SK-N-SH (cell line): Measurements from ENCODE around the gene P2RX3. TPM values are rescaled to one million over a fixed set of nuclear protein-coding genes. Genes with fewer than 3 reads are reported as not detected.
A peak's percentile ranks its signal among the peaks of the same experiment; 100 is the strongest.
"Not testable (repeated sequence)": the region's sequence is repeated elsewhere in the genome, so short reads cannot be mapped to it uniquely, and the experiment has no call there.

Source experiments
- CTCF ChIA-PET: fragments of 300-600, 350-600 bp; formaldehyde crosslinking; extraction: SDS; loops from one replicate; lab custom pipeline; 2021; lab: Yijun Ruan, JAX
- POLR2A ChIA-PET: fragments of 350-600 bp; sonication (Branson Sonifier 250); formaldehyde crosslinking; extraction: SDS; loops from one replicate; lab custom pipeline; 2020; ENCODE audit warnings: antibody characterized with exemption, inconsistent platforms; lab: Yijun Ruan, JAX
- DNase-seq: peaks from one replicate; pipeline ENCODE4 v3.0.0; 2012
- H2AFZ ChIP-seq: fragments of 200-600 bp; sonication (generic); 2 replicates; pipeline ENCODE4 v1.8.1; 2016; ENCODE audit warnings: antibody characterized with exemption, mild to moderate bottlenecking, low read depth
- H3F3A ChIP-seq: fragments of 200-600 bp; sonication (generic); replicated peaks from 2 replicates; pipeline ENCODE3; 2016; ENCODE audit warnings: antibody characterized with exemption, mild to moderate bottlenecking; ENCODE audit not compliant: insufficient read depth
- H3K27ac ChIP-seq, 2 experiments: fragments of 200-500 bp in 1 of 2; fragments of 200-600 bp in 1 of 2; sonication (Bioruptor generic) in 1 of 2; sonication (generic), shearing (Covaris generic) in 1 of 2; 2 replicates each; pipeline versions ENCODE4 v1.5.1 to v1.6.1; 2014 to 2016; ENCODE audit warnings: low read depth in 2 of 2, inconsistent platforms in 1 of 2, low read length in 1 of 2, mild to moderate bottlenecking in 1 of 2, mixed read lengths in 1 of 2
- H3K27me3 ChIP-seq: fragments of 200-600 bp; sonication (generic), shearing (Covaris generic); 2 replicates; pipeline ENCODE4 v1.6.1; 2016; ENCODE audit warnings: mixed run types; ENCODE audit not compliant: insufficient read depth
- H3K36me3 ChIP-seq, 2 experiments: fragments of 200-500 bp in 1 of 2; fragments of 200-600 bp in 1 of 2; sonication (Bioruptor generic) in 1 of 2; sonication (generic) in 1 of 2; replicated peaks in 1 of 2; 2 replicates each; pipeline versions ENCODE3 to v1.5.1; 2014 to 2016; ENCODE audit warnings: low read length in 1 of 2, mild to moderate bottlenecking in 1 of 2; ENCODE audit not compliant: insufficient read depth in 2 of 2, control insufficient read depth in 1 of 2
- H3K4me1 ChIP-seq, 2 experiments: fragments of 200-500 bp in 1 of 2; fragments of 200-600 bp in 1 of 2; sonication (Bioruptor generic) in 1 of 2; sonication (generic), shearing (Covaris generic) in 1 of 2; 2 replicates each; pipeline versions ENCODE4 v1.5.1 to v1.6.1; 2014 to 2016; ENCODE audit warnings: low read depth in 1 of 2, low read length in 1 of 2, mixed run types in 1 of 2; ENCODE audit not compliant: insufficient read depth in 2 of 2, control insufficient read depth in 1 of 2
- H3K4me2 ChIP-seq: fragments of 200-600 bp; sonication (generic), shearing (Covaris generic); 2 replicates; pipeline ENCODE4 v1.6.1; 2017; ENCODE audit warnings: mixed run types
- H3K4me3 ChIP-seq, 2 experiments: fragments of 200-500 bp in 1 of 2; fragments of 200-600 bp in 1 of 2; sonication (Bioruptor generic) in 1 of 2; sonication (generic), shearing (Covaris generic) in 1 of 2; 2 replicates each; pipeline versions ENCODE4 v1.5.1 to v1.8.1; 2014 to 2016; ENCODE audit warnings: low read depth in 2 of 2, inconsistent platforms in 1 of 2, low read length in 1 of 2, mild to moderate bottlenecking in 1 of 2, mixed read lengths in 1 of 2, moderate library complexity in 1 of 2
- H3K79me2 ChIP-seq: fragments of 200-600 bp; sonication (generic); 2 replicates; pipeline ENCODE4 v1.8.1; 2017; ENCODE audit warnings: mild to moderate bottlenecking; ENCODE audit not compliant: insufficient read depth
- H3K9ac ChIP-seq: fragments of 200-600 bp; sonication (generic); 2 replicates; pipeline ENCODE4 v1.6.1; 2017; ENCODE audit warnings: mixed run types
- H3K9me2 ChIP-seq: fragments of 200-600 bp; sonication (generic); 2 replicates; pipeline ENCODE4 v1.6.1; 2017; ENCODE audit warnings: mixed run types
- H3K9me3 ChIP-seq: fragments of 200-600 bp; sonication (generic); 2 replicates; pipeline ENCODE4 v1.6.1; 2017; ENCODE audit warnings: mixed run types, mild to moderate bottlenecking, moderate library complexity
- H4K20me1 ChIP-seq: fragments of 200-600 bp; sonication (generic); 2 replicates; pipeline ENCODE4 v1.6.1; 2017; ENCODE audit warnings: mild to moderate bottlenecking, mixed run types; ENCODE audit not compliant: insufficient read depth
- ELF1 ChIP-seq: IDR thresholded peaks from 2 replicates; pipeline ENCODE4 v1.4.0; 2012
- EP300 ChIP-seq, 2 experiments: IDR thresholded peaks; 2 replicates each; pipeline versions ENCODE4 v1.4.0 to v1.6.1; 2012; ENCODE audit warnings: borderline replicate concordance in 1 of 2, low read depth in 1 of 2, low read length in 1 of 2
- FOSL2 ChIP-seq: IDR thresholded peaks from 2 replicates; pipeline ENCODE4 v1.4.0; 2012; ENCODE audit warnings: low read depth, mild to moderate bottlenecking, moderate library complexity, borderline replicate concordance
- FOXJ3 ChIP-seq: sonication (generic); formaldehyde crosslinking; IDR thresholded peaks from 2 replicates; pipeline ENCODE4 v1.5.1; 2020; ENCODE audit warnings: mild to moderate bottlenecking, missing genetic modification reagents
- FOXM1 ChIP-seq: IDR thresholded peaks from 2 replicates; pipeline ENCODE4 v1.4.0; 2012; ENCODE audit warnings: low read depth, mild to moderate bottlenecking
- GABPA ChIP-seq: IDR thresholded peaks from 2 replicates; pipeline ENCODE4 v1.4.0; 2012; ENCODE audit warnings: low read depth, mild to moderate bottlenecking
- NFIC ChIP-seq: IDR thresholded peaks from 2 replicates; pipeline ENCODE4 v1.4.0; 2012; ENCODE audit warnings: borderline replicate concordance
- WGBS: methylation state at CpG from one replicate; pipeline ENCODE4 v1.1.6; 2017; ENCODE audit warnings: low lambda C conversion rate; 5-methylcytosine and 5-hydroxymethylcytosine counted together
- polyA plus RNA-seq, 3 experiments: library from polyadenylated mRNA; depleted of rRNA; stranded (reverse); fragments of >200 nt; gene quantifications; 2 replicates each; pipeline ENCODE4 v1.2.3, GENCODE V29; 2012
- TF ChIP-seq, protein P1 (sequence below): fragments of 200-600 bp; sonication (generic); IDR thresholded peaks from 2 replicates; pipeline ENCODE4 v1.6.1; 2017; ENCODE audit warnings: antibody characterized with exemption, mild to moderate bottlenecking, moderate library complexity
- TF ChIP-seq, protein P2 (sequence below): fragments of 150-350 bp; IDR thresholded peaks from 2 replicates; pipeline ENCODE4 v1.6.1; 2017; ENCODE audit warnings: antibody characterized with exemption, low read length, low read depth, borderline replicate concordance
- TF ChIP-seq, protein P3 (sequence below): IDR thresholded peaks from 2 replicates; pipeline ENCODE4 v1.4.0; 2012; ENCODE audit warnings: low read depth, borderline replicate concordance

The P2RX3 gene
- polyA plus RNA-seq, 1 of the 3 experiments (the other 2 are of a cell fraction): not detected

DNA sequence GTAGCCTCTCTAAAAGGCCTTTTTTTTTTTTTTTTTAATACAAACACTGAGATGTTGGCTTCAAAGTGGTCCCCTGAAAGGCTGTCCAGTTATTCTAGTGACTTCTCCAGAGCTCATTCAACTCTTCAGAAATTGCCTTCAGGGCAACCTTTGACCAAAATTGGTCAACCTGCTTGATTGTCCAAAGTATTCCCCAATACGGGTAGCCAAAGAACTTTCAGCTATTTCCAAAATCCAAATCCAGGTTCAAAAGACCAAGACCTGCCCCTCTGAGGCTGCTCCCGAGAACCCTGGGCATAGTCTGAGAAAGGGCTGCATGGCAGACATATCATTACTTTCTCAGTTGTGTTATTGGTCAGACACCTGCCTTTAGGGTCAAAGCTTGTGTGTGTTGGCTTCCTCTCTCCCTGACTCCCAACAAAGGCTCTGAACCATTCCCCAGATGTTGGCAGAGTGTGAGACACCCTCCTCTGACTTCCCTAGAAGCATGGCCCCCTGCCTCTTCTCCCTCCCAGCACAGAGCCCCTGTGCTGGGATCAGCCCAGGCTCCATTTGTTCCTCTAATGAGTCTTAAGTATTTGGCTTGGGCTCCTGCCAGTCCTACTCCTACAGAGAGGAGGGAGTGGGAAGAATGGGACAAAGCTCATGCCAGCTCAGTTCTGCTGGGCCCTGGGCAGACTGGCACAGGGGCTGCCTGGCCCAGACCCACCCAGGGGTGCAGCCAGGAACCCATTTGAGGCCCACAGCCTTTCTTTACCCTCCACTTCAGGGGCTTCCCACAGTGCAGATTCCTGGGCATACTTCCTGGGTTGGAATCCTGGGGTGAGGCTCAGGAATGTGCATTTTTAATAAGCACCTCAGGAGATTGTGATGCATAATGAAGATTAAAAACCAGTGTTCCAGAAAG, 43.7 kb upstream of the P2RX3 start:
- H3K79me2 ChIP-seq: no peaks in the 10 kb centered on the region
- DNase-seq: no peak
- no peaks in the 10 kb centered on the region for H3K9me2 ChIP-seq
- H3K4me1 ChIP-seq: peaks cover 0 to 12% of the 10 kb centered on the region in 2 experiments; a peak in 2 of 4 replicates
- peaks cover 10 to 18% of the 10 kb centered on the region in 2 experiments for H3K36me3 ChIP-seq
- no peak overlapping the region; the same call in 1 of the 2 replicates for H3K4me2 ChIP-seq
- no peaks in the 10 kb centered on the region for H3K27me3 ChIP-seq
- no peak overlapping the region for H3K4me3 ChIP-seq
- POLR2A ChIA-PET: no interaction called here
- WGBS: 100% methylated on average over 1 of the region's 2 CpGs
- no peak for TF ChIP-seq FOXJ3 (CRISPR knock-in tag)
- no peak for TF ChIP-seq FOXM1
- no peak for TF ChIP-seq NFIC
- TF ChIP-seq ELF1: no peak
- no peak overlapping the region for H2AFZ ChIP-seq
- CTCF ChIA-PET: interaction anchor here (1.4 kb wide), 1 partner anchor 45 kb away, joined by 4 read pairs; no protein-coding TSS in a partner anchor
- H4K20me1 ChIP-seq: no peaks in the 10 kb centered on the region
- H3K9me3 ChIP-seq: no peaks in the 10 kb centered on the region
- H3K27ac ChIP-seq: peak overlapping the region in 1 of 2 experiments; percentile 34; a peak in 1 of 4 replicates
- H3F3A ChIP-seq: peaks cover 10% of the 10 kb centered on the region
- H3K9ac ChIP-seq: no peak overlapping the region

DNA sequence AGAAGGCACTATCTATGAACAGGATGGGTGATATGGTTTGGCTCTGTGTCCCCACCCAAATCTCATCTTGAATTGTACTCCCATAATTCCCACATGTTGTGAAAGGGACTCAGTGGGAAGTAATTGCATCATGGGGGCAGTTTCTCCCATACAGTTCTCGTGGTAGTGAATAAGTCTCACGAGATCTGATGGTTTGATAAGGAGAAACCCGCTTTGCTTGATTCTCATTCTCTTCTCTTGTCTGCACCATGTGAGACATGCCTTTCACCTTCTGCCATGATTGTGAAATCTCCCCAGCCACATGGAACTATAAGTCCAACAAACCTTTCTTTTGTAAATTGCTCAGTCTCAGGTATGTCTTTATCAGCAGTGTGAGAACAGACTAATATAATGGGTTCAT, 41.9 kb upstream of the P2RX3 start:
- H3K79me2 ChIP-seq, CTCF ChIA-PET, H2AFZ ChIP-seq, POLR2A ChIA-PET, H3F3A ChIP-seq, H3K4me2 ChIP-seq, H3K4me3 ChIP-seq, H3K27ac ChIP-seq, H4K20me1 ChIP-seq, H3K9ac ChIP-seq, H3K27me3 ChIP-seq, H3K9me3 ChIP-seq, DNase-seq, H3K9me2 ChIP-seq: not testable (repeated sequence)
- WGBS: 94% methylated on average over 3 of the region's 3 CpGs
- Histone ChIP-seq H3K36me3 (peaks cover 27 to 34% of the 10 kb centered on the region in 2 experiments), H3K4me1 (peaks cover 0 to 12% of the 10 kb centered on the region in 2 experiments; a peak in 2 of 4 replicates)

DNA sequence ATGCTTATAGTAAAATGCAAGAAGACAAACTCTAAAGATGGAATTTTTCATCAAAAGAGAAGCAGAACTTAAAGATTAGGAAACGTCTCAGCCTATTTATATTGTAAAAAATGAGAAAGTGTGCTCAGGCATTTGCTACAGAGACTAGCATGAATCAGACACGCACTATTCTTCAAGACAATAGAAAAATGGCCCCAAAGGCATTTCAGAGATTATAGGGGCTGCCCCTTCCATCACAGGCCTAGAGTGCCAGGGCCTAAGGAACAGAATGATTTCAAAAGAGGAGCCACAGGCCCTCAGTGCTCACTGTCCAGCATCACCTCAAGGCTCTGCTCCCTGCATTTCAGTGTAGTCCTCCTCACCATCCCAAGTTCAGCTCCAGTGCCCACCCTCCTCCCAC, 40.9 kb upstream of the P2RX3 start:
- Histone ChIP-seq H3K4me3 (no peak overlapping the region), H3K79me2 (no peaks in the 10 kb centered on the region), H3K4me2 (no peak overlapping the region), H4K20me1 (no peaks in the 10 kb centered on the region), H3K27me3 (no peaks in the 10 kb centered on the region), H3K9me2 (no peaks in the 10 kb centered on the region), H3K9me3 (no peaks in the 10 kb centered on the region), H3F3A (peaks cover 10% of the 10 kb centered on the region), H2AFZ (no peak overlapping the region), H3K9ac (no peak overlapping the region), H3K4me1 (peaks cover 0 to 12% of the 10 kb centered on the region in 2 experiments; a peak in 2 of 4 replicates), H3K27ac (no peak overlapping the region), H3K36me3 (peaks cover 38 to 42% of the 10 kb centered on the region in 2 experiments)
- TF ChIP-seq, protein P1, sequence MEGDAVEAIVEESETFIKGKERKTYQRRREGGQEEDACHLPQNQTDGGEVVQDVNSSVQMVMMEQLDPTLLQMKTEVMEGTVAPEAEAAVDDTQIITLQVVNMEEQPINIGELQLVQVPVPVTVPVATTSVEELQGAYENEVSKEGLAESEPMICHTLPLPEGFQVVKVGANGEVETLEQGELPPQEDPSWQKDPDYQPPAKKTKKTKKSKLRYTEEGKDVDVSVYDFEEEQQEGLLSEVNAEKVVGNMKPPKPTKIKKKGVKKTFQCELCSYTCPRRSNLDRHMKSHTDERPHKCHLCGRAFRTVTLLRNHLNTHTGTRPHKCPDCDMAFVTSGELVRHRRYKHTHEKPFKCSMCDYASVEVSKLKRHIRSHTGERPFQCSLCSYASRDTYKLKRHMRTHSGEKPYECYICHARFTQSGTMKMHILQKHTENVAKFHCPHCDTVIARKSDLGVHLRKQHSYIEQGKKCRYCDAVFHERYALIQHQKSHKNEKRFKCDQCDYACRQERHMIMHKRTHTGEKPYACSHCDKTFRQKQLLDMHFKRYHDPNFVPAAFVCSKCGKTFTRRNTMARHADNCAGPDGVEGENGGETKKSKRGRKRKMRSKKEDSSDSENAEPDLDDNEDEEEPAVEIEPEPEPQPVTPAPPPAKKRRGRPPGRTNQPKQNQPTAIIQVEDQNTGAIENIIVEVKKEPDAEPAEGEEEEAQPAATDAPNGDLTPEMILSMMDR: no peak
- no peak for TF ChIP-seq FOSL2
- TF ChIP-seq, protein P2, sequence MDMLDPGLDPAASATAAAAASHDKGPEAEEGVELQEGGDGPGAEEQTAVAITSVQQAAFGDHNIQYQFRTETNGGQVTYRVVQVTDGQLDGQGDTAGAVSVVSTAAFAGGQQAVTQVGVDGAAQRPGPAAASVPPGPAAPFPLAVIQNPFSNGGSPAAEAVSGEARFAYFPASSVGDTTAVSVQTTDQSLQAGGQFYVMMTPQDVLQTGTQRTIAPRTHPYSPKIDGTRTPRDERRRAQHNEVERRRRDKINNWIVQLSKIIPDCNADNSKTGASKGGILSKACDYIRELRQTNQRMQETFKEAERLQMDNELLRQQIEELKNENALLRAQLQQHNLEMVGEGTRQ: no peak
- TF ChIP-seq, protein P3, sequence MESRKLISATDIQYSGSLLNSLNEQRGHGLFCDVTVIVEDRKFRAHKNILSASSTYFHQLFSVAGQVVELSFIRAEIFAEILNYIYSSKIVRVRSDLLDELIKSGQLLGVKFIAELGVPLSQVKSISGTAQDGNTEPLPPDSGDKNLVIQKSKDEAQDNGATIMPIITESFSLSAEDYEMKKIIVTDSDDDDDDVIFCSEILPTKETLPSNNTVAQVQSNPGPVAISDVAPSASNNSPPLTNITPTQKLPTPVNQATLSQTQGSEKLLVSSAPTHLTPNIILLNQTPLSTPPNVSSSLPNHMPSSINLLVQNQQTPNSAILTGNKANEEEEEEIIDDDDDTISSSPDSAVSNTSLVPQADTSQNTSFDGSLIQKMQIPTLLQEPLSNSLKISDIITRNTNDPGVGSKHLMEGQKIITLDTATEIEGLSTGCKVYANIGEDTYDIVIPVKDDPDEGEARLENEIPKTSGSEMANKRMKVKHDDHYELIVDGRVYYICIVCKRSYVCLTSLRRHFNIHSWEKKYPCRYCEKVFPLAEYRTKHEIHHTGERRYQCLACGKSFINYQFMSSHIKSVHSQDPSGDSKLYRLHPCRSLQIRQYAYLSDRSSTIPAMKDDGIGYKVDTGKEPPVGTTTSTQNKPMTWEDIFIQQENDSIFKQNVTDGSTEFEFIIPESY: no peak
- no peak for TF ChIP-seq FOXJ3 (CRISPR knock-in tag)
- no peak for TF ChIP-seq EP300 (IDR thresholded peaks at IDR 0.05; ENCODE audit: borderline replicate concordance in 1 of 2, low read depth in 1 of 2, low read length in 1 of 2)
- no peak for TF ChIP-seq GABPA
- TF ChIP-seq NFIC: no peak
- 79% methylated on average over 2 of the region's 2 CpGs for WGBS
- POLR2A ChIA-PET: interaction anchor here (0.9 kb wide), 1 partner anchor 27 kb away, joined by 3 read pairs; no protein-coding TSS in a partner anchor
- CTCF ChIA-PET: no interaction called here
- no peak for DNase-seq
